ENCODE results near the gene ANKEF1.
"Not testable (repeated sequence)": the region's sequence is repeated elsewhere in the genome, so short reads cannot be mapped to it uniquely, and the experiment has no call there.

The ANKEF1 gene

GRCh38 chr20:10033905-10034650 lies 709 bp upstream of the ANKEF1 start:
- Histone ChIP-seq H3K9me3 (ENCODE audit: control insufficient read depth, insufficient read depth, low read length) (no peaks in the 10 kb centered on the region), H3K36me3 (ENCODE audit: control insufficient read depth, insufficient read depth, low read length) (no peaks in the 10 kb centered on the region), H3K9ac (ENCODE audit: low read depth, low read length) (no peak overlapping the region), H3K4me1 (ENCODE audit: control insufficient read depth, insufficient read depth, low read length) (peaks cover 2% of the 10 kb centered on the region), H3K4me3 (ENCODE audit: low read depth, low read length) (no peak overlapping the region), H3K27me3 (ENCODE audit: control insufficient read depth, insufficient read depth, low read length) (peaks cover 12% of the 10 kb centered on the region)

GRCh38 chr20:10036321-10036720 lies 1.5 kb downstream of the ANKEF1 start:
- H3K4me1 ChIP-seq (ENCODE audit: control insufficient read depth, insufficient read depth, low read length); H3K9ac ChIP-seq (ENCODE audit: low read depth, low read length); H3K9me3 ChIP-seq (ENCODE audit: control insufficient read depth, insufficient read depth, low read length); H3K4me3 ChIP-seq (ENCODE audit: low read depth, low read length); H3K36me3 ChIP-seq (ENCODE audit: control insufficient read depth, insufficient read depth, low read length): not testable (repeated sequence)
- H3K27me3 ChIP-seq (ENCODE audit: control insufficient read depth, insufficient read depth, low read length) = peaks cover 12% of the 10 kb centered on the region

GRCh38 chr20:10040070-10040975 lies 5.5 kb downstream of the ANKEF1 start:
- no peak overlapping the region for H3K9ac ChIP-seq (ENCODE audit: low read depth, low read length)
- no peak overlapping the region for H3K4me3 ChIP-seq (ENCODE audit: low read depth, low read length)
- H3K4me1 ChIP-seq (ENCODE audit: control insufficient read depth, insufficient read depth, low read length) = peaks cover 2% of the 10 kb centered on the region
- no peaks in the 10 kb centered on the region for H3K36me3 ChIP-seq (ENCODE audit: control insufficient read depth, insufficient read depth, low read length)
- H3K27me3 ChIP-seq (ENCODE audit: control insufficient read depth, insufficient read depth, low read length) = no peaks in the 10 kb centered on the region
- H3K9me3 ChIP-seq (ENCODE audit: control insufficient read depth, insufficient read depth, low read length) = no peaks in the 10 kb centered on the region

GRCh38 chr20:10042086-10042485 lies 7.3 kb downstream of the ANKEF1 start:
- Histone ChIP-seq H3K4me1 (ENCODE audit: control insufficient read depth, insufficient read depth, low read length) (no peaks in the 10 kb centered on the region), H3K9me3 (ENCODE audit: control insufficient read depth, insufficient read depth, low read length) (no peaks in the 10 kb centered on the region), H3K27me3 (ENCODE audit: control insufficient read depth, insufficient read depth, low read length) (no peaks in the 10 kb centered on the region), H3K36me3 (ENCODE audit: control insufficient read depth, insufficient read depth, low read length) (no peaks in the 10 kb centered on the region), H3K9ac (ENCODE audit: low read depth, low read length) (no peak overlapping the region), H3K4me3 (ENCODE audit: low read depth, low read length) (no peak overlapping the region)

GRCh38 chr20:10047427-10047826 lies 12.6 kb downstream of the ANKEF1 start:
- peaks cover 2% of the 10 kb centered on the region for H3K4me1 ChIP-seq (ENCODE audit: control insufficient read depth, insufficient read depth, low read length)
- H3K27me3 ChIP-seq (ENCODE audit: control insufficient read depth, insufficient read depth, low read length) = no peaks in the 10 kb centered on the region
- H3K4me3 ChIP-seq (ENCODE audit: low read depth, low read length) = no peak overlapping the region
- no peaks in the 10 kb centered on the region for H3K36me3 ChIP-seq (ENCODE audit: control insufficient read depth, insufficient read depth, low read length)
- no peaks in the 10 kb centered on the region for H3K9me3 ChIP-seq (ENCODE audit: control insufficient read depth, insufficient read depth, low read length)
- H3K9ac ChIP-seq (ENCODE audit: low read depth, low read length) = peak overlapping the region; percentile 6

GRCh38 chr20:10051185-10051584 lies 16.4 kb downstream of the ANKEF1 start:
- Histone ChIP-seq H3K9ac (ENCODE audit: low read depth, low read length) (no peak overlapping the region), H3K9me3 (ENCODE audit: control insufficient read depth, insufficient read depth, low read length) (no peaks in the 10 kb centered on the region), H3K4me1 (ENCODE audit: control insufficient read depth, insufficient read depth, low read length) (peaks cover 2% of the 10 kb centered on the region), H3K4me3 (ENCODE audit: low read depth, low read length) (no peak overlapping the region), H3K27me3 (ENCODE audit: control insufficient read depth, insufficient read depth, low read length) (no peaks in the 10 kb centered on the region), H3K36me3 (ENCODE audit: control insufficient read depth, insufficient read depth, low read length) (no peaks in the 10 kb centered on the region)

- no peaks in the 10 kb centered on the region for H3K9me3 ChIP-seq (ENCODE audit: control insufficient read depth, insufficient read depth, low read length)
- no peak overlapping the region for H3K9ac ChIP-seq (ENCODE audit: low read depth, low read length)
- H3K4me1 ChIP-seq (ENCODE audit: control insufficient read depth, insufficient read depth, low read length) = peaks cover 2% of the 10 kb centered on the region
- no peak overlapping the region for H3K4me3 ChIP-seq (ENCODE audit: low read depth, low read length)
- H3K36me3 ChIP-seq (ENCODE audit: control insufficient read depth, insufficient read depth, low read length) = no peaks in the 10 kb centered on the region
- H3K27me3 ChIP-seq (ENCODE audit: control insufficient read depth, insufficient read depth, low read length) = no peaks in the 10 kb centered on the region
Measured at GRCh38 chr20:10059006-10059405, 24.2 kb downstream of the ANKEF1 start.

GRCh38 chr20:10060226-10060625 lies 25.4 kb downstream of the ANKEF1 start:
- Histone ChIP-seq H3K9me3 (ENCODE audit: control insufficient read depth, insufficient read depth, low read length) (no peaks in the 10 kb centered on the region), H3K9ac (ENCODE audit: low read depth, low read length) (no peak overlapping the region), H3K4me1 (ENCODE audit: control insufficient read depth, insufficient read depth, low read length) (peaks cover 2% of the 10 kb centered on the region), H3K36me3 (ENCODE audit: control insufficient read depth, insufficient read depth, low read length) (no peaks in the 10 kb centered on the region), H3K27me3 (ENCODE audit: control insufficient read depth, insufficient read depth, low read length) (no peaks in the 10 kb centered on the region), H3K4me3 (ENCODE audit: low read depth, low read length) (no peak overlapping the region)

- Histone ChIP-seq H3K9me3 (ENCODE audit: control insufficient read depth, insufficient read depth, low read length) (no peaks in the 10 kb centered on the region), H3K4me1 (ENCODE audit: control insufficient read depth, insufficient read depth, low read length) (peaks cover 2% of the 10 kb centered on the region), H3K36me3 (ENCODE audit: control insufficient read depth, insufficient read depth, low read length) (no peaks in the 10 kb centered on the region), H3K27me3 (ENCODE audit: control insufficient read depth, insufficient read depth, low read length) (no peaks in the 10 kb centered on the region), H3K9ac (ENCODE audit: low read depth, low read length) (no peak overlapping the region), H3K4me3 (ENCODE audit: low read depth, low read length) (no peak overlapping the region)
Measured at GRCh38 chr20:10061641-10062040, 26.9 kb downstream of the ANKEF1 start.

GRCh38 chr20:10063482-10063881 lies 28.7 kb downstream of the ANKEF1 start:
- no peaks in the 10 kb centered on the region for H3K27me3 ChIP-seq (ENCODE audit: control insufficient read depth, insufficient read depth, low read length)
- peaks cover 2% of the 10 kb centered on the region for H3K4me1 ChIP-seq (ENCODE audit: control insufficient read depth, insufficient read depth, low read length)
- no peak overlapping the region for H3K4me3 ChIP-seq (ENCODE audit: low read depth, low read length)
- H3K36me3 ChIP-seq (ENCODE audit: control insufficient read depth, insufficient read depth, low read length) = no peaks in the 10 kb centered on the region
- H3K9me3 ChIP-seq (ENCODE audit: control insufficient read depth, insufficient read depth, low read length) = no peaks in the 10 kb centered on the region
- no peak overlapping the region for H3K9ac ChIP-seq (ENCODE audit: low read depth, low read length)

GRCh38 chr20:10064611-10065010 lies 29.8 kb downstream of the ANKEF1 start:
- no peaks in the 10 kb centered on the region for H3K36me3 ChIP-seq (ENCODE audit: control insufficient read depth, insufficient read depth, low read length)
- H3K4me3 ChIP-seq (ENCODE audit: low read depth, low read length) = no peak overlapping the region
- no peaks in the 10 kb centered on the region for H3K9me3 ChIP-seq (ENCODE audit: control insufficient read depth, insufficient read depth, low read length)
- H3K27me3 ChIP-seq (ENCODE audit: control insufficient read depth, insufficient read depth, low read length) = no peaks in the 10 kb centered on the region
- peaks cover 2% of the 10 kb centered on the region for H3K4me1 ChIP-seq (ENCODE audit: control insufficient read depth, insufficient read depth, low read length)
- no peak overlapping the region for H3K9ac ChIP-seq (ENCODE audit: low read depth, low read length)

All from iPS-15b (cell line).